Measurements from ENCODE around the gene MEGF6.
A peak's percentile ranks its signal among the peaks of the same experiment; 100 is the strongest.

The MEGF6 gene

GRCh38 chr1:3568815-3569435, 42.4 kb downstream of the MEGF6 start:
- DNase-seq = no peak

GRCh38 chr1:3566951-3567804, 44.1 kb downstream of the MEGF6 start:
- DNase-seq = no peak

GRCh38 chr1:3566003-3566885, 45.1 kb downstream of the MEGF6 start:
- no peak for DNase-seq

GRCh38 chr1:3564921-3565831, 46.1 kb downstream of the MEGF6 start:
- peak; percentile 33 to 40 for DNase-seq

- no peak for DNase-seq
These were observed 47.7 kb downstream of the MEGF6 start for GRCh38 chr1:3563610-3564009.

GRCh38 chr1:3563125-3563524, 48.2 kb downstream of the MEGF6 start:
- DNase-seq = no peak

GRCh38 chr1:3562712-3563111, 48.6 kb downstream of the MEGF6 start:
- DNase-seq = no peak

- DNase-seq = no peak
These were observed 49.6 kb downstream of the MEGF6 start for GRCh38 chr1:3561702-3562101.

GRCh38 chr1:3560981-3561380, 50.3 kb downstream of the MEGF6 start:
- no peak for DNase-seq

- DNase-seq = no peak
These were observed 50.9 kb downstream of the MEGF6 start for GRCh38 chr1:3560251-3560871.

GRCh38 chr1:3558036-3558726, 53.1 kb downstream of the MEGF6 start:
- no peak for DNase-seq

GRCh38 chr1:3557366-3557765, 53.9 kb downstream of the MEGF6 start:
- DNase-seq = no peak

GRCh38 chr1:3556336-3556735, 55.0 kb downstream of the MEGF6 start:
- no peak for DNase-seq

- no peak for DNase-seq
These were observed 56.0 kb downstream of the MEGF6 start for GRCh38 chr1:3555131-3555920.

GRCh38 chr1:3553940-3554223, 57.4 kb downstream of the MEGF6 start:
- no peak for DNase-seq

- no peak for DNase-seq
These were observed 58.0 kb downstream of the MEGF6 start for GRCh38 chr1:3553166-3553939.

GRCh38 chr1:3552751-3553150, 58.6 kb downstream of the MEGF6 start:
- no peak for DNase-seq

GRCh38 chr1:3552176-3552575, 59.1 kb downstream of the MEGF6 start:
- no peak for DNase-seq

- no peak for DNase-seq
These were observed 59.6 kb downstream of the MEGF6 start for GRCh38 chr1:3551711-3552110.

GRCh38 chr1:3551290-3551678, 60.0 kb downstream of the MEGF6 start:
- no peak for DNase-seq
